Nucleus accumbens (tissue), 56 donors: Measurements from ENCODE around the gene GOLGA5.
"Not testable (repeated sequence)": the region's sequence is repeated elsewhere in the genome, so short reads cannot be mapped to it uniquely, and the experiment has no call there.

ENCODE experiments used
- DNase-seq, 56 donors: peaks; one replicate each; lab custom pipeline; 2025; lab: John Stamatoyannopoulos, UW

Gene GOLGA5

DNA sequence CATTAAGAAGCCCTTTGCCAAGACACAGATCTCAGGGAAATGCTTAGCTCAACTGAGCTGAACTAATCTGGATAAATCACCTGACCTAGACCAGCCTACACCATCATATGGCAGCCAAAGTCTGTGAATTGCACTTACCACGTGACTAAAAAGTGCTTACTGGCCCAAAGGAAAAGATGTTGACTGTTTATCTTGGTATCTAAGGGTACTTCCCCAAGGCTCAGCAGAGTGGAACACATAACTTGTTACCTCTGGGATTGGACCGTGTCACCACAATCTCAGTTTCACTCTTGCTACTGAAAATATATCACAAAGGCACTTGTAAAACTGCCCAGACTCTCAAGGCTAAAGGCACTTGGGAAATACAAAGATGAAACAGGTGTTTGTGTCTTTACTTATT lies 18.8 kb upstream of the GOLGA5 start:
- DNase-seq: not testable (repeated sequence)

DNA sequence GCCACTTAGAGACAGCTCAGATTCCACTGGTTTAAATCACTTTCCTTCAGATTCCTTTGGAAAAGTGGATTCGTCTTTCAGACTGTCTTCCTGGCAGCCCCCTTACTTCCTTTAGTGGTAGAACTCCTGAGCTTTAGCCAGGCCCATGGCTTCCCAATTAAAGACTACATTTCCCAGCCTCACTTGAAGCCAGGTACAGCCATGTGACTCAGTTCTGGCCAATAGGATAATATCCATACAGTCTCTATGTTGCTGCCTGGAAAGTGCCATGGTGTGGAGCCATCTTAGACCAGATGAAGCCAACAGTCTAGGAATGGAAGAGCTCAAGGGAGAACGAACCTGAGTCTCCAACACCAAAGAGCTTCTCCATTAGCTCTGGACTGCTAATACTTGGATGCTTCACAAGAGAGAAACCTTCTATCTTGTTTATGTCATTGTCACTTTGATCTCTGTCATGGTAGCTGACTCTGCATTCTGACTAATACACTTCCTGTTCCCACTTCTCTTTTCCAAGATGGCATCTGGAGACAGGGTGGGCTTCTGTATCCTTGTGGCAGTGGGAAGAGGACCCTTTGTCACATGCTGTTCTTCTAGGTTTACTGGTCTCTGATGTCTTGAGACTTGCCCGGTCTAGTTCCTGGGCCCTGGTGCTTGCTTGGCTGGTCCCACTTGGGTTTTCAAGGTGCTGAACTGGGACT lies 15.1 kb upstream of the GOLGA5 start:
- DNase-seq: not testable (repeated sequence)

DNA sequence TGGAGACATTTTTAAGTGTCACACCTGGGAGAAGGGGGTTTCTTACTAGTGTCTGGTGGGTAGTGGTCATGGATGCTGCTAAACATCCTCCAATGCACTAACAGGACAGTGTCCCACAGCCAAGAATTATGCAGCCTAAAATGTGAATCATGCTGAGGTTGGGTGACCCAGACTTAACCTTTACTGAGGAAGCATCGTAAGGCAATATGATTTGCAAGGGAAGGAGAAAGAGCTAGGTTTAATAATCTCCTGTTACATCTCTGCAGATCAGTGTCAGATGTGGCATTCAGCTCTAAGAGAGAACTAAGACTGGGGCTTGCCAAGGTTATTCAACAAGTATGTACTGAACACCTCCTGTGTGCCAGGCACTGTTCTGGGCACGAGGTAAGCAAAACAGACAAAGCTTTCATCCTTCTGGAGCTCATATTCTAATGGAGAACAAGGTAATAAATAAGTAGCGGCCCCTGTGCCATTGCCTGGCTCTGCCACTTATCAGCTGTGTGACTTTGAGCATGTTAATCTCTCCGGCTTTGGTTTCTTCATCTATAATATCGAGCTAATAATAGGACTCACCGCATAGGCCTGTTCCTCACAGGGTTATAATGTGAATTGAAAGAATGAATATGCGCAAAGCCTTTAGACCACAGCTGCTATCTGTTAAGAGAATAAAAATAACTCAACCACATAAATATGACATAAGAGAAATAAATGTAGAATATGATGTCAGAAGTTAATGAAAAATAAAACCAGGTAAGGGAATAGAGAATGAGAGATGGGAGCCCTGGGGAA lies 13.5 kb upstream of the GOLGA5 start:
- DNase-seq: no peak

DNA sequence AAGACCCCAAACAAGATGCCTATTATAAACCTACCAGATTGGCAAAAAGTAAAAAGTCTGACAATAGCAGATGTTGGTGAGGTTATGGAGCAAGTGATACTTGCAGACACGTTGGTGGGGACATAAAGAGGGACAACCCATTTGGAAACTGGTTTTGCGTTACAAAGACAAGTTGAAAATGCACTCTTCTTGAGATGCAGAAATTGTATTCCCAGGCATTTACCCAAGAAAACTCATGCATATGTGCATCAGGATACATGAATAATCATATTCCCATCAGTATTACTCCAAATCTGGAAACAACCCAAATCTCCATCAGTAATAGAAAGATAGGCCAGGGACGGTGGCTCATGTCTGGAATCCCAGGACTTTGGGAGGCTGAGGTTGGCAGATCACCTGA lies 12.8 kb upstream of the GOLGA5 start:
- DNase-seq: no peak

GRCh38 chr14:92783813-92784431 lies 10.2 kb upstream of the GOLGA5 start:
- DNase-seq: peak in 5 of 56 donors; percentile 8 to 26 (median 16)

DNA sequence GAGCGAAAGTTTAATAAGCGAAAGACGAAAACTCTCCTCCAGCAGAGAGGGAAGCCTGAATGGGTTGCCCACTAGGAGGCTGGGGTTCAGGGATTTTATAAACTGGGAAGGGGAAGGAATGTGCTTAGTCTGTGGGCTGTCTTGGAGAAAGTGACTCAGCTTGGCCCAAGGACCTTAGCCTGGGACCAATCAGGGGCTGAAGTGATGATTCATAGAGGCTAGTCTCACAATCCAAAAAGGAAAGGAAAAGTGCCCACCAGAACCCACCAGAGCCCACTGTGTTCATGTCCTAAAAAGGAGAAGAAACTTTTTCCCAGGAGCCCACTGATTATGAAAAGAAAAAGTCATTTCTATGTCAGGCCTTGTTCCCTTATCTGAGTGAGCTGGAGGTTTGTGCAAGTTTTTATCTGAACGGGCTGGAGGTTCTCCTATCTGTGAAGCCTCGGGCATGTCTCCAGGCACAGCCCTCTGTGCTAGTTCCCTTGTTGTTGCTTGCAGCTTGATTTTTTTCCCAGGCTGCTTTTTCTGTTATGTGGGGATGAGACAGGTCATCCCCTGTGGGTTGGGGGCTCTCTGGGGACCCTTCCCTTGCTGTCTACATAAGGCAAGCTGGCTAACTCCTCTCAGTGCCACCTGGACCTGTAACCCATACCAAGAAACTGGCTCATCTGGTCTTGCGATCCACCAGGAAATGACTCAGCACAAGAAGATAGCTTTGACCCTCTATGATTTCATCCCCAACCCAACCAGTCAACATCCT lies 8.3 kb upstream of the GOLGA5 start:
- DNase-seq: no peak

DNA sequence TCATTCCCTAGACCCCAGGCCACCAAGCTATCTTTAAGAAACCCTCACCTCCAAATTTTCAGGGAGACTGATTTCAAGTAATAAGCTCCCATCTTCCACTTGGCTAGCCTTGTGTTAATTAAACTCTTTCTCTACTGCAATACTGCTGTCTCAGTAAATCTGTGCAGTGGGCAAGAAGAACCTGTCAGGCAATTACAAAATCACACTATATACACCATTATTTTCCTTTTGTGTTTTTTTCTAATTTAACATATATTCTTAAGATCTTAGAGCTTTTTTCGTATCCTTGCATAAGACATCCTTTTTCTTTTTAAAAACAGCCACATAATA lies 7.7 kb upstream of the GOLGA5 start:
- DNase-seq: no peak

DNA sequence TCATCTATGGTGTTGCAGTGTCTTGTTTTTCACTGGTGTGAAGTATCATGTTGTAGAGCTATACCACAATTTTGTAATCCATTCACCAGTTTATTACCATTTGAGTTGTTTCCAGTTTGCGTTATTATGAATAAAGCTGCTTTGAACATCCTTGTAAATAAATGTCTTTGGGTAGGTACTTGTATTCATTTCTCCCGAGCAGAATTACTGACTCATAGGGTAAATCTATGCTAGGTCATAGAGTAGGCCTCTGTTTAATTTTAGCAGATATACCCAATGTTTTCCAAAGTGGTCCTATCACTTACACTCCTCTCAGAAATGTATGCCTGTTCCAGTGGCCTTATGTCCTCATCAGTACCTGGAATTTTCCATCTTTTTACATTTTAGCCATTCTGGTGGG lies 6.6 kb upstream of the GOLGA5 start:
- no peak for DNase-seq

DNA sequence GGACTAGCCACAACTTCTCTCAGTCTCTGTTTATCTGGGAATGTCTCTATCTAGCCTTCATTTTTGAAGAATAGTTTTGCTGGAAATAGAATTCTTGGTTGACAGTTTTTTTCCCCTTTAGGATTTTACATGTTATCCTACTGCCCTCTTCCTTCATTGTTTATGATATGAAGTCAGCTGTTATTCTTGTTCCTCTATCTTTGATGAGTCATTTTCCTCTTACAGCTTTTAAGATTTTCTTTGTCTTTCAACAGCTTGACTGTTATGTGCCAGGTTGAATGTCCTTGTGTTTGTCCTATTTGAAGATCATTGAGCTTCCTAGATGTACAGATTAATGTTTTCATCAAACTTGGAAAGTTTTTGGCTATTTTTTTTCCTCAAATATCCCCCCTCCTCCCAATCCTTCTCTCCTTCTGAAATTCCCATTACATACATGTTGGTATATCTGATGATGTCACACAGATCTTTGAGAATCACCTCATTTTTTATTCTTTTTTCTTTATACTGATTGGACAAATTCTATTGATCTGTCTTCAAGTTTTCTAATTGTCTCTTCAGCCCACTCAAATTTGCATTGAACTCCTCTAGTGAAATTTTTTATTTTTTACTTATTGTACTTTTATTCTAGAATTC lies 4.5 kb upstream of the GOLGA5 start:
- no peak for DNase-seq

DNA sequence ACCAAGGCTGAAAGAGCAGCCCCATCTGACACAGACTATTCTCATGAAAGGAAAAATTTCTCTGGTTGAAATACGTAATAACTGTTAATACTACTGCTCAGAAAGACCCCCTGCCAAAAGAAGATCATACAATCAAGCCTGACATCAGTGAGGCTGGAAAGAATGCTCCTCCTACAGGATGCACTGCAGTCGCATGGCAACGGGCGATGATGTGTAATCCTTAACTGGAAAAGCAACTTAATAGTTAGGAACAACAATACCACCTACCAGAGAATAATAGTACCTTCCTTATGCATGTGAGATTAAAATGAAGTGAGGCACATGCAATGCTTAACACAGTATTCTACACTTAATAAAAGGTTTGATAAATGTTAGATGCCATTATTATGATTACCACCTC lies 1.2 kb upstream of the GOLGA5 start:
- peak in 9 of 56 donors; percentile 2 to 35 (median 10) for DNase-seq

DNA sequence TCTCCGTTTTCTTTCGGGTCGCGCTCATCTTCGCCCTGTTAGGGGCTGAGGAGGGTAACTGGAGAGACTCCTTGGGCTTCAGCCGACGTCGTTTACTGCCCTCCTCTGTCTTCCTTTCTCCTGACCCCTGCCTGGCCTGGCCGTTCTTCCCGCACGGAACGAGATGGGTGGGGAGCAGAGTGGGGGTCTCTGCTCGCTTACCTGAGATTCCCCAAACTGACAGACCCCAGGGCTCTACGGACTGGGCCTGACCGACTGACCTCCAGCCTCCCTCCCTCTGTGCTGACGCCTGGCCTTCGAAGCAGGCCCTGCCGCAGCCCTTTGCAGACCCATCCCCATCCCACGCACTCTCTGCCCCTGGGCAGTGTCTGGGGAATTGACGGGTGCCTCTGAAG lies 439 bp downstream of the GOLGA5 start:
- peak in 3 of 56 donors; percentile 13 to 45 (median 36) for DNase-seq

DNA sequence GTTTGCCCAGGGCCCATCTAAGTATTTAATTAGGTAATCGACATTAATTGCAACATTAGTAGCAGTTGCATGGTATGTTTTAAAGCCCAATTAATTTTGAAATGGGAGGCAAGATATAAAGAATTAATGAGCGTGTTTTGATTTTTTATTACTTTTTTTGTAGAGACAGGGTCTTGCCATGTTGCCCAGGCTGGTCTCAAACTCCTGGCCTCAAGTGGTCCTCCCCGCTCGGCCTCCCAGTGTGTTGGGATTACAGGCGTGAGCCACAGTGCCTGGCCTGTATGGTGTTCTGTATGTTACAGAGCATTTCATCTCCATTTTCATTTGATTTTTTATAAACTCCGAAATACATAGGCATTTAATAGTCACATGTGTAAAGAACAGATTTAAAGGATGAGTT lies 856 bp downstream of the GOLGA5 start:
- no peak for DNase-seq

DNA sequence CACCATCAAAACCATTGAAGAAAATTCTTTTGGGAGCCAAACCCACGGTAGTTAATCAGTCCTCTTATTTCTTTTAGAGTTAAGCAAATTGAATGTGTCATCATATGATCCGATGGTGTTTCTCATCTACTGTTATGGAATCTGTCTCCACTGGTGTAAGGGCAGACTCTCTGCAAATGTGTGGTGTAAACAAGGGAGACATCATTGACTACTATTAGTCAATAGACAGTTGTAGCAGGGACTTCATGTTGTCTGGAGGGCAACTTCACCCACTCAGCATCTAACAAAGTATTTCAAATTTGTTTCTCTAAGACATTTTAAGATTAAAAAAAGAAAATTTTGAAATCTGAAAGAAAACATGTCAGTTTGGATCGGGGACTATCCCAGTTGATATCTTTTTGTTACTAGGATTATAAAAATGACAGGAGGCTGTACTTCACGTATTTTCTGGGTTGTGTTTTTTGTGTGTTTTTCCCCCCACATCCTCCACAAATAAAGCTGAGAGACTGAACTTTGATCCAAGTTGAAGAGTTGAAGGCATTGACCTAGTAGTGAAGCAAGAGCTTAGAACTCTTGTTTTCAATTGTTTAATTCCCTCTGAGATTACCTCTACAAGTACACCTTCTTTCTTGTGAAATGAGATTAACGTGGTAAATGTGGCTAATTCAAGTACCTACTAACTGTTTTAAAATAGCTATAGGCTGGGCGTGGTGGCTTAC lies 4.0 kb downstream of the GOLGA5 start:
- DNase-seq: no peak

GRCh38 chr14:92798811-92799210 lies 4.7 kb downstream of the GOLGA5 start:
- DNase-seq: no peak

- DNase-seq: no peak
These were observed 5.9 kb downstream of the GOLGA5 start for GRCh38 chr14:92800012-92800411.

DNA sequence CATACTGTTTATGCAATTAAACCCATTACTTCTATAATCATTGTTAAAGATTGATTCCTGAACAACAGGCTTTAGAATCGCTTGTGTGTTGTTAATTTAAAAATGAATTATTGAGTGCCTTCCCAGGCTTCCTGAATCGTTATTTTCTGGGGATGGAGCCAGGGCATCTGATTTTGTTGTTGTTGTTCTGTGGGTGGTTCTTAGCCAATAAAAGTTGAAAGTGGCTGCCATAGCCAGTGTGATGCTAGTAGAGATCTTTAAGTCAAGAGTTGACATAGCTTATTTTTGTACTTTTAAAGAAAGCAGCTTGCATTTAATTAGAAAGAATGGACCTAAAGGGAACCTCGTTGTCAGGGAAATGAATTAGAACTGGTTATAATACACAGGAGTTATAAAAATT lies 6.4 kb downstream of the GOLGA5 start:
- DNase-seq: no peak

GRCh38 chr14:92801917-92802316 lies 7.8 kb downstream of the GOLGA5 start:
- DNase-seq: no peak

- no peak for DNase-seq
These were observed 8.6 kb downstream of the GOLGA5 start for GRCh38 chr14:92802678-92803077.

- DNase-seq: no peak
These were observed 19.1 kb downstream of the GOLGA5 start for GRCh38 chr14:92813201-92813600.

GRCh38 chr14:92819011-92819597 lies 25.0 kb downstream of the GOLGA5 start:
- no peak for DNase-seq
